Mesodermal cell (in vitro differentiated cells): ENCODE data around the gene TIMM23B.
"Not testable (repeated sequence)": the region's sequence is repeated elsewhere in the genome, so short reads cannot be mapped to it uniquely, and the experiment has no call there.

Source experiments
- H3K27ac ChIP-seq: 2 replicates; pipeline ENCODE4 v1.7.0; 2013; ENCODE audit warnings: mild to moderate bottlenecking, low read depth, low read length, moderate library complexity; ENCODE audit not compliant: severe bottlenecking
- H3K36me3 ChIP-seq: 2 replicates; pipeline ENCODE4 v1.7.1; 2013; ENCODE audit warnings: mild to moderate bottlenecking, low read length, moderate library complexity; ENCODE audit not compliant: control insufficient read depth, insufficient read depth
- H3K4me1 ChIP-seq: one replicate; pipeline ENCODE4 v1.7.1; 2013; ENCODE audit warnings: mild to moderate bottlenecking, low read length; ENCODE audit not compliant: insufficient read depth, control insufficient read depth, poor library complexity, severe bottlenecking
- H3K4me3 ChIP-seq: 2 replicates; pipeline ENCODE4 v1.7.0; 2013; ENCODE audit warnings: low read length, control low read depth, mild to moderate bottlenecking; ENCODE audit not compliant: insufficient read depth, poor library complexity, severe bottlenecking; ENCODE audit errors: extremely low read depth
- H3K9me3 ChIP-seq: 2 replicates; pipeline ENCODE4 v1.7.1; 2013; ENCODE audit warnings: mild to moderate bottlenecking, low read length, moderate library complexity; ENCODE audit not compliant: control insufficient read depth
- WGBS, 2 experiments: methylation state at CpG; one replicate each; pipeline ENCODE4 v1.1.5; 2013; ENCODE audit warnings: missing lambda C conversion rate in 2 of 2; ENCODE audit not compliant: insufficient coverage in 2 of 2; 5-methylcytosine and 5-hydroxymethylcytosine counted together

Gene TIMM23B

GRCh38 chr10:49987207-49987606 lies 45.4 kb downstream of the TIMM23B start:
- H3K27ac ChIP-seq, H3K9me3 ChIP-seq, H3K4me3 ChIP-seq, H3K36me3 ChIP-seq, H3K4me1 ChIP-seq: not testable (repeated sequence)
- WGBS, 2 experiments, result 89 to 100% methylated on average over 1 of the region's 3 CpGs

- not testable (repeated sequence) for H3K36me3 ChIP-seq, H3K9me3 ChIP-seq, H3K27ac ChIP-seq, H3K4me3 ChIP-seq, H3K4me1 ChIP-seq
- WGBS, 2 experiments, result no CpG with 5 or more reads among the region's 18 CpGs
Observed at GRCh38 chr10:49988376-49988775, 46.5 kb downstream of the TIMM23B start, which contains the start of gene AGAP6. TSS of gene AGAP6 (plus strand) at chr10:49988406. CDS start at chr10:49988716, 310 bp downstream.

GRCh38 chr10:49995321-49995720 lies 53.5 kb downstream of the TIMM23B start:
- WGBS, 2 experiments, result no CpG with 5 or more reads among the region's 5 CpGs
- not testable (repeated sequence) for H3K9me3 ChIP-seq, H3K4me1 ChIP-seq, H3K36me3 ChIP-seq, H3K27ac ChIP-seq, H3K4me3 ChIP-seq

- H3K36me3 ChIP-seq, H3K27ac ChIP-seq, H3K4me3 ChIP-seq, H3K9me3 ChIP-seq, H3K4me1 ChIP-seq: not testable (repeated sequence)
- WGBS, 2 experiments, result no CpG with 5 or more reads among the region's 7 CpGs
Observed at GRCh38 chr10:50014024-50014423, 72.2 kb downstream of the TIMM23B start.

GRCh38 chr10:50015596-50016220 lies 73.9 kb downstream of the TIMM23B start:
- not testable (repeated sequence) for H3K27ac ChIP-seq, H3K9me3 ChIP-seq, H3K4me3 ChIP-seq, H3K36me3 ChIP-seq, H3K4me1 ChIP-seq
- 89% methylated on average over 2 of the region's 9 CpGs; no CpG with 5 or more reads in 1 of the 2 experiments for WGBS, 2 experiments

GRCh38 chr10:50016926-50017325 lies 75.1 kb downstream of the TIMM23B start:
- H3K9me3 ChIP-seq, H3K27ac ChIP-seq, H3K36me3 ChIP-seq, H3K4me1 ChIP-seq, H3K4me3 ChIP-seq: not testable (repeated sequence)
- no CpG with 5 or more reads among the region's 5 CpGs for WGBS, 2 experiments

GRCh38 chr10:50017646-50018045 lies 75.8 kb downstream of the TIMM23B start:
- no CpG with 5 or more reads among the region's 5 CpGs for WGBS, 2 experiments
- not testable (repeated sequence) for H3K36me3 ChIP-seq, H3K4me3 ChIP-seq, H3K27ac ChIP-seq, H3K9me3 ChIP-seq, H3K4me1 ChIP-seq

- not testable (repeated sequence) for H3K9me3 ChIP-seq, H3K36me3 ChIP-seq, H3K4me1 ChIP-seq, H3K4me3 ChIP-seq, H3K27ac ChIP-seq
- WGBS, 2 experiments, result 85 to 91% methylated on average over 2 of the region's 3 CpGs
Observed at GRCh38 chr10:50019279-50019678, 77.4 kb downstream of the TIMM23B start.

- WGBS, 2 experiments, result 78 to 98% methylated on average over 6 of the region's 13 CpGs
- not testable (repeated sequence) for H3K9me3 ChIP-seq, H3K4me1 ChIP-seq, H3K36me3 ChIP-seq, H3K4me3 ChIP-seq, H3K27ac ChIP-seq
Observed at GRCh38 chr10:50020451-50021024, 78.7 kb downstream of the TIMM23B start.

- Histone ChIP-seq H3K4me1 (no peaks in the 10 kb centered on the region), H3K27ac (no peak overlapping the region)
- 88% methylated on average over 1 of the region's 3 CpGs for WGBS, 2 experiments
Observed at GRCh38 chr10:50021646-50022045, 79.8 kb downstream of the TIMM23B start.

More at GRCh38 chr10:50021646-50022045, 79.8 kb downstream of the TIMM23B start:
- Histone ChIP-seq H3K36me3 (no peaks in the 10 kb centered on the region), H3K4me3 (no peak overlapping the region), H3K9me3 (no peaks in the 10 kb centered on the region)
